MM.1S (cell line): ENCODE data around the gene PRKCE.

ENCODE experiments used
- CTCF ChIP-seq: fragments of 300-600 bp; sonication (generic); IDR thresholded peaks from 2 replicates; pipeline ENCODE4 v1.5.1; 2016; ENCODE audit warnings: antibody characterized with exemption, low read length, mixed read lengths
- EZH2 ChIP-seq: fragments of 300-600 bp; sonication (generic); optimal IDR thresholded peaks from 2 replicates; pipeline ENCODE3; 2017; ENCODE audit warnings: low read depth, mild to moderate bottlenecking, antibody characterized with exemption, low read length, mixed read lengths
- EZH2phosphoT487 ChIP-seq: fragments of 300-600 bp; sonication (generic); IDR thresholded peaks from 2 replicates; pipeline ENCODE4 v1.6.1; 2018; ENCODE audit warnings: antibody characterized with exemption, low read length

- no peak for TF ChIP-seq EZH2
- TF ChIP-seq CTCF: no peak
- TF ChIP-seq EZH2phosphoT487: no peak
These were observed 507.2 kb downstream of the PRKCE start for GRCh38 chr2:46158661-46159060.
